ENCODE results near the gene USP15. TPM values are rescaled to one million over a fixed set of nuclear protein-coding genes. Genes with fewer than 3 reads are reported as not detected.
"Not testable (repeated sequence)": the region's sequence is repeated elsewhere in the genome, so short reads cannot be mapped to it uniquely, and the experiment has no call there.

Gene USP15
- total and polyA plus RNA-seq, 2 experiments from 2014 or later: 20.6 to 42.4 TPM

DNA sequence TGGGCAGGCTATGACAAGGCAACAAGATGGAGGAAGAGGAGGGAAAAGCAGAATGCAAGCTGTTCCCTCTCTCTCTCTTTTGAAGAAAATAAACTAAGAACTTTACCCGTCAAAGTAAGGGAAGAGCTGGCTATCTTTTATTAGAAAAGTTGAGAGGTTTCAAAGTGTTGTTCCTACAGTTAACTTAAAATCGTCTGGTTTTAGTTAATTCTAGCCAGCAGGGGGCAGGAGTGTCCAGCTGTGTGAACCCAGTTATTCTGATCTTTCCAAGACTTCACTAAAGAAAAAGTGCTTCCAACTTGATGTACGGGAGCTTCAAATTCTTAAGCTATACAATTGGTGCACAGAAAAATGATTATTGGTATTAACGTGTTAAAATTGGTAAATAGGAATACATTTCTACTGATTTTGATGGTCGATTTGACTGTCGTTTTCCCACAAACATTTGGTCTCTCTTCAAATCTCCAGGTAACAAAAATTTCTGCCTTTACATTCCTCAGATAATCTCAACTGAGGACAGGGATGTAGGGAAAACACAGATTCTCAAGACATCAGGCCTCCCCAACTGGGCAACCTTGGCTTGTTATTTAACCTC is 178.0 kb downstream of the USP15 start:
- 12% methylated on average over 6 of the region's 6 CpGs for WGBS (ENCODE audit: low lambda C conversion rate, missing lambda C conversion rate)
- H2AFZ ChIP-seq: no peak overlapping the region
- H3K27ac ChIP-seq: no peak overlapping the region
- H4K20me1 ChIP-seq (ENCODE audit: insufficient read depth, poor library complexity, severe bottlenecking): no peaks in the 10 kb centered on the region
- H3K79me2 ChIP-seq: no peaks in the 10 kb centered on the region
- peak; percentile 61 for TF ChIP-seq CTCF (IDR thresholded peaks at IDR 0.05; ENCODE audit: poor library complexity)
- TF ChIP-seq EZH2phosphoT487 (IDR thresholded peaks at IDR 0.05; ENCODE audit: low read depth, severe bottlenecking, unreplicated experiment): no peak
- peak; percentile 79 for DNase-seq (ENCODE audit: low spot score)
- H3K4me3 ChIP-seq: no peak overlapping the region
- no peaks in the 10 kb centered on the region for H3K9me3 ChIP-seq (ENCODE audit: low read depth)
- H3K4me1 ChIP-seq (ENCODE audit: insufficient read depth): no peaks in the 10 kb centered on the region
- no peaks in the 10 kb centered on the region for H3K36me3 ChIP-seq (replicated peaks; ENCODE audit: insufficient read depth, low read depth)
- H3K4me2 ChIP-seq: no peak overlapping the region
- H3K9me2 ChIP-seq (replicated peaks; ENCODE audit: insufficient read depth): no peaks in the 10 kb centered on the region
- H3K27me3 ChIP-seq: peaks cover 12% of the 10 kb centered on the region

DNA sequence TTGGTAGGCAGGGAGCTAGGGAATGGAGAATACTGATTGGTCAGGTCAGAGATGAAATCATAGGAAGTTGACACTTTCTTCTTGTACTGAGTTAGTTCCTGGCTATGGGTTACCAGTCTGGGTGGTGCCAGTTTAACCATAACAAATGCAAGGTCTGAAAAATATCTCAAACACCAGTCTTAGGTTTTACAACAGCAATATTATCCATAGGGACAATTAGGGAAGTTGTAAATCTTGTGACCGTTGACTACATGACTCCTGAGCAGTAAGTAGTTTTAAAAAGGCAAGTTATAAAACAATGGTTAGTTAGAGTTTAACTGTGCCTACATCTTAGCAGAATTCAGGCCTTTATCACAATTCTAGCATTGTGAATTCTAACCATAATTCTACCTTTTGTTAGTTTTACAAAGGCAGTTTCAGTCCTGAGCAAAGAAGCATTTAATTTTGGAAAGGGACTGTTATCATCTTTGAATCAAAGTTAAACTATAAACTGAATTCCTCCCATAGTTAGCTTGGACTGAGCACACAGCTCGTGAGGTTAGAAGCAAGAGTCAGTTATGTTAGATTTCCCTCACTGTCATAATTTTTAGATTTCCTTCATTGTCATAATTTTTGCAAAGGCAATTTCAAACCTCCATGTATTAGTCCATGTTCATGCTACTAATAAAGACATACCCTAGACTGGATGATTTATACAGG is 186.7 kb downstream of the USP15 start:
- Histone ChIP-seq H3K36me3 (replicated peaks; ENCODE audit: insufficient read depth, low read depth) (no peaks in the 10 kb centered on the region), H3K4me3 (no peak overlapping the region), H3K9me2 (replicated peaks; ENCODE audit: insufficient read depth) (no peaks in the 10 kb centered on the region), H3K27ac (no peak overlapping the region), H2AFZ (no peak overlapping the region), H4K20me1 (ENCODE audit: insufficient read depth, poor library complexity, severe bottlenecking) (no peaks in the 10 kb centered on the region), H3K4me1 (ENCODE audit: insufficient read depth) (no peaks in the 10 kb centered on the region), H3K9me3 (ENCODE audit: low read depth) (no peaks in the 10 kb centered on the region), H3K27me3 (no peaks in the 10 kb centered on the region), H3K79me2 (no peaks in the 10 kb centered on the region), H3K4me2 (no peak overlapping the region)
- TF ChIP-seq EZH2phosphoT487 (IDR thresholded peaks at IDR 0.05; ENCODE audit: low read depth, severe bottlenecking, unreplicated experiment) (no peak), EZH2 (IDR thresholded peaks at IDR 0.05; ENCODE audit: borderline replicate concordance) (no peak), CTCF (IDR thresholded peaks at IDR 0.05; ENCODE audit: poor library complexity) (no peak)
- 50% methylated on average over 2 of the region's 2 CpGs for WGBS (ENCODE audit: low lambda C conversion rate, missing lambda C conversion rate)
- no peak for DNase-seq (ENCODE audit: low spot score)

GRCh38 chr12:62448436-62448835 is 188.2 kb downstream of the USP15 start:
- Histone ChIP-seq H3K4me3 (no peak overlapping the region), H3K36me3 (replicated peaks; ENCODE audit: insufficient read depth, low read depth) (no peaks in the 10 kb centered on the region), H3K4me2 (no peak overlapping the region), H3K9me3 (ENCODE audit: low read depth) (no peaks in the 10 kb centered on the region), H3K27ac (no peak overlapping the region), H3K27me3 (no peaks in the 10 kb centered on the region), H2AFZ (no peak overlapping the region), H3K9me2 (replicated peaks; ENCODE audit: insufficient read depth) (no peaks in the 10 kb centered on the region), H4K20me1 (ENCODE audit: insufficient read depth, poor library complexity, severe bottlenecking) (no peaks in the 10 kb centered on the region), H3K79me2 (no peaks in the 10 kb centered on the region), H3K4me1 (ENCODE audit: insufficient read depth) (no peaks in the 10 kb centered on the region)
- DNase-seq (ENCODE audit: low spot score): no peak
- TF ChIP-seq EZH2 (IDR thresholded peaks at IDR 0.05; ENCODE audit: borderline replicate concordance) (no peak), CTCF (IDR thresholded peaks at IDR 0.05; ENCODE audit: poor library complexity) (no peak), EZH2phosphoT487 (IDR thresholded peaks at IDR 0.05; ENCODE audit: low read depth, severe bottlenecking, unreplicated experiment) (no peak)
- WGBS (ENCODE audit: low lambda C conversion rate, missing lambda C conversion rate): 87% methylated on average over 3 of the region's 3 CpGs

DNA sequence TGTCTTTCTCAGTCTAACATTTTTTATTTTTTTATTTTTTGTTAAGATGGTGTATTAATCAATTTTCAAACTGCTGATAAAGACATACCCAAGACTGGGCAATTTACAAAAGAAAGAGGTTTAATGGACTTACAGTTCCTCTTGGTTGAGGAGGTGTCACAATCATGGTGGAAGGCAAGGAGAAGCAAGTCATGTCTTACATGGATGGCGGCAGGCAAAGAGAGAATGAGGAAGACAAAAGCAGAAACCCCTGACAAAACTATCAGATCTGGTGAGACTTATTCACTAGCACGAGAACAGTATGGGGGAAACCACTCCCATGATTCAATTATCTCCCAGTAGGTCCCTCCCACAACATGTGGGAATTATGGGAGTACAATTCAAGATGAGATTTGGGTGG is 195.2 kb downstream of the USP15 start:
- not testable (repeated sequence) for H3K4me2 ChIP-seq; H2AFZ ChIP-seq; H3K9me2 ChIP-seq (replicated peaks; ENCODE audit: insufficient read depth); H3K27me3 ChIP-seq; H3K79me2 ChIP-seq; H3K36me3 ChIP-seq (replicated peaks; ENCODE audit: insufficient read depth, low read depth); DNase-seq (ENCODE audit: low spot score); H3K9me3 ChIP-seq (ENCODE audit: low read depth); H3K27ac ChIP-seq; H4K20me1 ChIP-seq (ENCODE audit: insufficient read depth, poor library complexity, severe bottlenecking); H3K4me3 ChIP-seq; H3K4me1 ChIP-seq (ENCODE audit: insufficient read depth)
- WGBS (ENCODE audit: low lambda C conversion rate, missing lambda C conversion rate): 64% methylated on average over 2 of the region's 2 CpGs
